ENCODE results near the gene FOXD1.
"Not testable (repeated sequence)": the region's sequence is repeated elsewhere in the genome, so short reads cannot be mapped to it uniquely, and the experiment has no call there.

Gene FOXD1

DNA sequence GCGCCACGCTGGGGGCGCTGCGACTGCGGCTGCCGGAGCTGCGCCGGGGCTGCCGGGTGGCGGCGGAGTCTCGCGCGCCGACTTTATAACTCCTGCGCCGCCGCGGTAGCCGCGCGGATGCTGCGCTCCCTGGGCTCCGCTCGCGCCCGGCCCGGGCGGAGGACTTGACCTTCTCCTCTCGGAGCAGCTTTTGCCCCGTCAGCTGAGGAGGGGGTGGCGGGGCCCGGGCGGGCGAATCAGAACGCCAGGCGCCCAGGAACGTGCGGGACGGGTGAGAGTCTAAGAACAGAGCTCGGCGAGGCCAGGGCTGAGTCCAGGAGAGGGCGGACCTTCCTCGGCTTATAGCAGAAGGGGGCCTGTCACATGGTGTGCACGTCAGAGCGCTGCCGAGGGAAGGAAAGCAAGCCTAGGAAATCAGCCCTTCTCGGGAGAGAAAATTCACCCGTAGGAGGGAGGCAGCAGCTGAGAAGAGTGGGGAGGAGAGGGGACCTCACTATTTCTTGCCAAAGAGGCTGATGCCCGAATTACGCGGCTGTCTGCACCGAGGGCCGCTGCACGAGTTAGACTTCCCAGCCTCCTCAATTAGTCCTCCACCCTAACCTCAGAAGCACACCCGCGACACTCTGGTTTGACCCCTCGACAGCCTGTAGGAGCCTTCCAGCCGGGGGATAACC lies at the start of gene FOXD1:
FOXD1 (minus strand) TSS at position 315 of the 674 bp plus-strand sequence. CDS start 415 bp downstream, outside the sequence.
- DNase-seq = peak; percentile 15

DNA sequence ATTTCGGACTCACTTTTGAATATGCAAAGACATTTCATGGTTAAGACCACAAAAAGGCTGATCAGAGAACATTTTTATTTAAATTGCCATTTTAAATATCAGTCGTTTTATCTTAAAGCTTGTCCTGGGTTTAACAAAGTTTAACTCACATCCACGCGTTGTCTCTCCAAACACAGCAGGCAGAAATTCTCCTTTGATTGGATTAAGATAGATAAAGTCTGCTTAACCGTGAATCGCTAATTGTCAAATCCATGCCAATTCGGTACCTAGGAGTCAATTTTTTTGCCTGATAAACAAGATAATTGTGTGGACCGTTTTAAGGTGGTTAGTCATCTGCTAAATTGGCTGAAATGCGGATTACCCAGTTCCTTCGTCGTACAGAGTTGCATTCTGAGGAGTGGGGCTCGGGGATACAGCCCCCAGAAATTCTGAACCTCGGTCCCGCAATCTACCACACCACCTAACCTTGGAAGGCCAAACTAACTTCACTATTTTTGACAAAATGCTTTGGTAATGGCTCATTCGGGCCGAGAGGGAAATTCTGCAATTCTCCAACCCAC lies 49.0 kb upstream of the FOXD1 start:
- DNase-seq = no peak

DNA sequence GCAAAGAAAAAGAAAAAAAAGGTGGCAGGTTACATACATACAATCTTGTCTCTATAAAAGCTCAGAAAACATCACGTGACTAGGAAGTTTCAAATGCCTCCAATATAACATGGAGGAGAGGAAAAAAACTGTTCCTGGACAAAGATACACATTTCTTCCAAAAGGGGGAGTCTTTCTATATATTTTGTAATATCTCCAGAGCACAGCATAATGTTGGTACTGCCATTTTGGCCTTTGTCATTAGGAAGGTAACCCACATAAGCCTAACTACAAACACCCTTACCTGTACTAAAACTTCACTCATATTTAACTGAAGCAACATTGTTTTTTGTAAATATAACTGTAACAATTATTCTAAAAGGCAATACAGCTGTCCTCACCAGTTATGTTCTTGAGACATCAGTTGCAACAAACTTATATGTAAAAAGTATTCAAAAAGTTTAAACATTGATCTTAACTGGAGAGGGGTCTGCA lies 48.4 kb upstream of the FOXD1 start:
- no peak for DNase-seq

DNA sequence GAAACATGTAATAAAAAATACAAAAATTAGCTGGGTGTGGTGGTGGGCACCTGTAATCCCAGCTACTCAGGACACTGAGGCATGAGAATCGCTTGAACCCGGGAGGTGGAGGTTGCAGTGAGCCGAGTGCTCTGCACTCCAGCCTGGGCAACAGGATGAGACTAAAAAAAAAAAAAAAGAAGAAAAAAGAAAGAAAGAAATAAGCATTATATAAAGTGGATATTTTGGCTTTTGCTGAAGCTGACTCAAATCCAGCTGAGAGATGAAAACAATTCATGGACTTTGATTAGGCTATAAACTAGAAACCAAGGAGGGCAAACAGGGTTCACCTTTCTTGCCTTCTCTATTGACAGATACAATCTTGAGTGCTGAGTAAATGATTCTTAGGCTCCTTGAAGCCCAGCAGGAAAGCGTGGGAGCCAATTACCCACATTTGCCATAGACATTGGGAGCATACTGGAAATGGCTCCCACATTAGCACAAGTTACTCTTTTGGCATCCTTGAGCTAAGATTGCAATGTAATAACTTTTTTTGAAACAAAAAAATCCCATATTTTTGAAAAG lies 47.3 kb upstream of the FOXD1 start:
- DNase-seq = no peak

DNA sequence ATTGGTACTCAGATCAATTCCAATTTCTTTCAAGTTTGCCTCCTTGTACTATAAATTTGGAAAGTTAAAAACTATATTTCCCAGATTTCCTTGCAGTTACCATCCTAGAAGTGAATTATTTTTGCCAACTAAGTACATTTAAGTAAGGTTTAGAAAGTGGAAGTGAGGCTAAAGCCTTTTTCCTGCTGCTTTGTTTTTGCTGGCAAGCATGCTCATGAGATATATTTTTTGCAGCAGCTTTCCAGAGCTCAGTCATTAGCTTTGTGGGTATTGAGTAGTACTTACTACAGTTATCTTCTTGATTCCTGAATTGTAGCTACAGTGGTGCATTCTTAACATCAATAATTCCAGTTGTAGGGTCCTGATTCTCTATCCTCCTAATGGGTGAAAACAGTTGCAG lies 46.1 kb upstream of the FOXD1 start:
- no peak for DNase-seq

DNA sequence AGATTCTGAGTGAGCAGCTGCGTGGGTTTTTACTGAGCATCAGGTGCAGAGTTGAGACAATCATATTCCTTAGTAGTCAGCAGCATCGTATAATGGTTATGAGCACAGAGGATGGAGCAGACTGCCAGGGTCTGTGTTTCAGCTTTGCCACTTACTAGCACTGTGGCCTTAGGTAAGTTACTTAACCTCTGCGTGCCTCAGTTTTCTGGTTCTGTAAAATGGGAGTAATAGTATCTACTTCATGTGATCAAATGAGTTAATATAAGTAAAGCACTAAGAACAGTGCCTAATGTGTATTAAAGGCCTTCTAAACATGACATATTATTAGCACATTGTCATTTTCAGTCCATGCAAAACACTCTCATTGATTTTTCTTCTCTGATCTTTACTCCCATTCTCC lies 44.8 kb upstream of the FOXD1 start:
- DNase-seq = no peak

DNA sequence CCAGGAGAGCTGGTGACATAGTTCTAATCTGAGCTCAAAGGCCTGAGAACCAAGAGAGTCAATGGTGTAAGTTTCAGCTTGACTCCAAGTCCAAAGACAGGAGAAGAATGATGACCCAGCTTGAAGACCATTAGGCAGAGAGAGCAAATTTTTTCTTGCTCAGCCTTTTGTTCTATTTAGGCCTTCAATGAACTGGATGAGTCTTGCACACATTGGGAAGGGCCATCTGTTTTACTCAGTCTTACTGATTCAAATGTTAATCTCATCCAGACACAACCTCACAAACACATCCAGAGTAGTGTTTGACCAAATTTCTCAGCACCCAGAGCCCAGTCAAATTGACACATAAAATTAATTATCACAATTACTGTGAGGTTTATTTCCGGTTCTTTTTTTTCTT lies 42.6 kb upstream of the FOXD1 start:
- no peak for DNase-seq

DNA sequence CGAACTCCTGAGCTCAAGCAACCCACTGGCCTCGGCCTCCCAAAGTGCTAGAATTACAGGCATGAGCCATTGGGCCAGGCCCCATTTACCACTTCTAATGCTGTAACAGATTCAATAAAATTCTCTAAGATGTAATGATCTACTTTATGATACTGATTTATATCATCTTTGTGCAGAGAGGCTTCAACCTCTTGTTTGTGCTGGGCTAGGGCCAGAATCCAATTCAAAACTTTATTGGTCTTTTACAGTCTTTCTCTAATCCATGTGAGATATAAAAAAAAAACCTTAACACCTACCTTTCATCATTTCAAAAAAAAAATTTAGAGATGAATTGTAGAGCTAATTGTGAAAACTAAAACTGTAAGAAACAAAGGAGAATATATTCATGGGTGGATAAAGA lies 41.5 kb upstream of the FOXD1 start:
- no peak for DNase-seq

DNA sequence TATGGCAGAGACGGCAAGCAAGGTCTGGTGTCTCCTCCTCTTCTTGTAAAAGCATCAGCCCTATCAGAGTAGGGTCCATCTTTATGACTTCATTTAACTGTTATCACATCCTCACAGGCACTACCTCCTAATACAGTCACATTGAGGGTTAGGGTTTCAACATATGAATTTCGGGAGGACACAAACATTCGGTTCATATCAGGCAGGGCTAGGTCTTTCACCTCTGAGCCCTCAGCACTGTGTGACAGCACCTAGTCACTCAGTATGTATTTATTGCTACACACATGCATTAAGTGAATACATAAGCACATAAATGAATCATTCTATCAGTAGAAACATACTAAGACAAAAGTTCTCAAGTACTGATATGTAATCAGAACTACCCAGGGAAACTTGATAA lies 40.2 kb upstream of the FOXD1 start:
- DNase-seq = no peak

DNA sequence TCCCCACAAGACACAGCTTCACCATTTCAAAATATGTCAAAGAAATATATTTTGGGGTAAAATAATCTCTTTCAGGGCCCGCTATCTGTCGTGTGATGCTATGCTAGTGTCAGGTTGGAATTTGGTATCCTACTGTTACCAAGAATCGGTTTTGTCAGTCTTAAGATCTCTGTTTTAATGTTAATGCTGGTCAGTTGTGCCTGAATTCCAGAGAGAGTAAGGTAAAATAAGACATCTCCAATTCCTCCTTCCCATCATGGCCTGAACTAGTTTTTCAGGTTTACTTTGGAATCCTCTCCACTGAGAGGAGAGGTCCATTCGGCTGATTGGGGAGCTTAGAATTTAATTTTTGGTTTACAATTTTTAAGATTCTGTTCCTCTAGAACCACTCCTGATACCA lies 39.2 kb upstream of the FOXD1 start:
- DNase-seq = no peak

DNA sequence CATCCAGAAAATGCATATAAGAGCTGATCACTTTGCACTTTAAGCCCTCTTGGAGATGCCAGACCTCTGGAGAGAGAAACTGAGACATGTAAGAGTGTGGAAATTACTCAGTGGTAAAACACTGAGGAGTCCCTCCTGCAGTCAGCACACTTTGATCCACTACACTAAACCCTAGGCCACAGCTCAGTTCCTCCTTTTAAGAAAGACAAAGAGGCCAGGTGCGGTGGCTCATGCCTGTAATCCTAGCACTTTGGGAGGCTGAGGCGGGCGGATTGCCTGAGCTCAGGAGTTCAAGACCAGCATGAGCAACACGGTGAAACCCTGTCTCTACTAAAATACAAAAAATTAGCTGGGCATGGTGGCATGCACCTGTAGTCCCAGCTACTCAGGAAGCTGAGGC lies 38.7 kb upstream of the FOXD1 start:
- not testable (repeated sequence) for DNase-seq

DNA sequence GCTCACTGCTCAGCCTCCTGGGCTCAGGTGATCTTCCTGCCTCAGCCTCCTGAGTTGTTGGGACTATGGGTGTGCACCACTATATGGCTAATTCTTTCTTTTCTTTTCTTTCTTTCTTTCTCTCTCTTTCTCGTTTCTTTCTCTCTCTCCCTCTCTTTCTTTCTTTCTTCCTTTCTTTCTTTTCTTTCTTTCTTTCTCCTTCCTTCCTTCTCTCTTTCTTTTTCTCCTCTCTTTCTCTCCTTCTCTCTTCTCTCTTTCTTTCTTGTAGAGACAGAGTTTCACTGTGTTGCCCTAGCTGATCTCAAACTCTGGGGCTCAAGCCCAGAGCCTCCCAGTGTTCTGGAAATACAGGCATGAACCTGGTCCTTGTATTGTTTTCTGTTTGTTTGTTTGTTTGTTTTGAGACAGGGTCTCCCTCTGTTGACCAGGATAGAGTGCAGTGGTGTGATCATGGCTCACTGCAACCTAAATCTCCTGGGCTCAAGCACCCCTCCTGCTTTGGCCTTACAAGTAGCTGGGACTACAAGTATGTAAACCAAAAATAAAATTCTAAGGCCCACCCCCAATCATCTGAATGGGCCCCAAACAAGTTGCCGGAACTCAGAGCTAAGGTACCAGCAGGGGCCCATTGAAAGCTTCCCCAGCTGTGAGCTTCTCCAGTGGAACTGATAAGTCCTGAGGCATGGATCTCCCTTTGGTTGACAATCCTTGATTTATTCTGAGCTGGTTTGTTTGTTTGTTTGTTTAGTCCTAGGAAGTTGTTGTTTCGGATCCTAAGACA lies 37.7 kb upstream of the FOXD1 start:
- DNase-seq = no peak

DNA sequence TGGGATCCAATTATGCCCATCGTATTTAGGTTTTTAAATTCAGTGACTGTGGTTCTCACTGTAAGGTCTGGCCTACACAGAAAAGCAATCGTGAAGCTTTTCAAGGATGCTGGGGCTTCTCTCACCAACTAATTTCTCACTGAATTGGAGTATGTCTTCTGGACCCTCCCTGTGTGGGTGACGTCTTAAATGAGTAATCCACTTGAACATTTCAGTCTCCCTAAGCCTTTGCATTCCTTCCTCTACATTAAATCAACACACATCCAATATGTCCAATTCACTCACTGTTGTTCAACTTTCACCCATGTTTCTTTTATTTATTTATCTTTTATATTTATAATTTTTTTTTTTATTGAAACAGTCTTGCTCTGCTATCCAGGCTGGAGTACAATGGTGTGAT lies 37.1 kb upstream of the FOXD1 start:
- DNase-seq = no peak

DNA sequence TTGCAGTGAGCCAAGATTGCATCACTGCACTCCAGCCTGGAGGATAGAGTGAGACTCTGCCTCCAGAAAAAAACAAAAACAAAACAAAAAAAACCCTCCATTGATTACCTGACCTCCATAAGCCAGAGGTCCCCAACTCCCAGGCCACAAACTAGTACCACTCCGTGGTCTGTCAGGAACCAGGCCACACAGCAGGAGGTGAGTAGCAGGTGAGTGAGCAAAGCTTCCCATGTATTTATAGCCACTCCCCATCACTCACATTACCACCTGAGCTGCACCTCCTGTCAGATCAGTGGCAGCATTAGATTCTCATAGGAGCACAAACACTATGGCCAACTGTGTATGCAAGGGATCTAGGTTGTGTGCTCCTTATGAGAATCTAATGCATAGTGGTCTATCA lies 35.9 kb upstream of the FOXD1 start:
- no peak for DNase-seq

DNA sequence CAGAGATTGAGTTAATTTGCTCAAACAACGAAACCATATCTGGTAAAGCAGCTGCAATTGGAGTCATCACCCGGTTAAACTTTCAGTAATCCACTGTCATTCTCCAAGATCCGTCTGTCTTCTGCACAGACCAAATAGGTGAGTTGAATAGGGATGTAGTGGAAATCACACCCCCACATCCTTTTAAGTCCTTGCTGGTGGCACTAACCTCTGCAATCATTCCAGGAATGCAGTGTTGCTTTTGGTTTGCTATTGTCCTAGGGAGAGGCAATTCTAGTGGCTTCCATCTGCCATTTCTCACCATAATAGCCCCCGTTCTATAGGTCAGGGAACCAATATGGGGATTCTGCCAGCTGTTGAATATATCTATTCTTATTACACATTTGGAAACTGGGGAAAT lies 35.1 kb upstream of the FOXD1 start:
- DNase-seq = no peak

DNA sequence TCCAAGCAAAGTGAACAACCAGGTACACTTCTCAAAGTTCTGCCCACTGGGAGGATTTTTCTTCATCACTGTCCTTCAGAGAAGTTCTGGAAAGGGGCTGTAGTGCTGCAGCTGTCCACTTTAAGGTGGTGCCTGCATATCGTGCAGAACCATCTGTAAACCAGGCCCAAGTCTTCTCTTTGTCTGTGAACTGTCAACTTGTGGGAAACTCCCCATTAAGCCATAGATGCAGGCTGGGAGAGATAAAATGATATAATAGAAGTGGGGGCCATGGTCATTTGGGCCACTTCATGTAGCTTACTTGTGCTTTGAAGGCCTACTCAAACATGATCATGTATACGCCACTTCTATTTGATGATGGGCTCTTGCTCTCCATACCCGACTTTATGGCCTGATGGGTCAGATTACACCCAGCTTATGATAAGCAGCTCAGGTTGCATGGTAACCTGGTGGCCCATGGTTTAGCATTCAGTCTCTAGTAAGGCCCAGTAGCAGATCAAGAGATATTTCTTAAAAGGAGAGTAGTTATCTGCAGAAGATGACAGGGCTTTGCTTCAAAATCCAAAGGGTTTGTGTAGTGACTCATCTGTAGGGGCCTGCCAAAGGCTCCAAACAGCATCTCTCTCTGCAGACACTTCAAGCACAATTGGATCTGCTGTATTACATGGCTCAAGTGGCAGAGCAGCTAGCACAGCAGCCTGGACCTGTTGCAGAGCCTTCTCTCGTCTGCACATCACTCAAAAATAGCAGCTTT lies 34.0 kb upstream of the FOXD1 start:
- no peak for DNase-seq

DNA sequence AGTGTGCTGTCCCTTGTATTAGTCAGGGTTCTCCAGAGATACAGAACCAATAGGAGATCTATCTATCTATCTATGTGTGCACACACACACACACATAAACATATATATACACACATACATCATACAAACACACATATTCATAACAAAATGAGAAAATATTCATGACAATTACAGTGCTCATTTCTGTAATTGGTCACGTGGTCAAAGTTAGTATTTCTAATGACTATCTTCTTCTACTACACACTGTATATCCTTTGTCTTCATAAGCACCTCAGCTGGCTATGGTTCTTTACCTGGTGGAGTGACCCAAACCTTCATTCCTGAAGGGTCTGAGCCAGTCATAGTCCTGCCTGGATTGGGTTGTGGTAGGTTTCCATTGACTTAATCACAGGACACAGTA lies 31.9 kb upstream of the FOXD1 start:
- DNase-seq = no peak

DNA sequence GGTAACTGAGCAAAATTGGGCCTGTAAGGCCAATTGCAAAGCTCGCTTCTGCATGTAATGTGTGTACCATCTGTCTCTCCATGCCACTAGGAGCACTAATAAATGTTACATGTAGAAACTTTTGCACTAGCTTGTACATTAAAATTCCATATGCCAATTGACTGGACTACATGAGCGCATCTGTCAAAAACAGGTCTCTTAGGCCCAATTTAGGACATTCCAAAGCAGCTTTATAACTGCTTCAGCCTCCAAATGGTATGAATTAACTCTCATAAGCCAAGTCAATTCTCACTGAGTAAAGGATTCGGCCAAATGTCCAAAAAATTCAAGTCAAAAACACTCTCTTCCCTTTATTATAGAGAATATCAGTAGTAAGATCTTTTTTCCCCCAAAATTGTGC lies 23.5 kb upstream of the FOXD1 start:
- DNase-seq = no peak

DNA sequence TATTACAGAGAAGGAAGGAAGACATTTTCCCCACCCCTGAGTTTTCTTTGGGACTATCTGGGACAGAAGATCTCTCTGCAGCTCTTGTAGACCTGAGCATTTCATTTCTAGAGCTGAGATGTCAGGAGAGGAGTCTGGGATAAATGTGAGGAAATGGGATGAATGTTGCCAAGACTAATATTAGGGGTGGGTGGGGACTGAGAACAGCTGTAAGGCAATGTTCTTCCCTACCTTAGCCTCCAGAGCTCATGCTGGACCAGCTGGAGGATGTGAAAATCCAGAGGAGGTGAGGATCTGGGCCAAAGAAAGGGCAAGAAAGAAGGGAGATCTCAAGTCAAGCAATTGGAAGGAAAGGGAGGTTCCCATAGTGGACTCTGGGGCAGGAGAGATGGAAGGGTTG lies 23.1 kb upstream of the FOXD1 start:
- DNase-seq = no peak

DNA sequence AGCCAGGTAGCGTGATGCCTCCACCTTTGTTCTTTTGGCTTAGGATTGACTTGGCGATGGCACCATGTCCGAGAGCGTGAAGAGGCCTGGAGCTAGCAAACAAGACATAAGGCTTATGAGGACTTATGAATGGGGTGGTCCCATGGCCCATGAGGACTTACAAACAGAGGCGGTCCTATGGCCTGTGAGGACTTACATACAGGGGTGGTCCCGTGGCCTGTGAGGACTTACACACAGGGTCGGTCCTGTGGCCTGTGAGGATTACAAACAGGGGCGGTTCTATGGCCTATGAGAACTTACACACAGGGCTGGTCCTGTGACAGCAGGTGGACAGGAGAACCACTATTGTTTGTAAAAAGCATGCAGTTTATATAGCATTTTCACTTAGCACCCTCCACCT lies 21.3 kb upstream of the FOXD1 start:
- no peak for DNase-seq

DNA sequence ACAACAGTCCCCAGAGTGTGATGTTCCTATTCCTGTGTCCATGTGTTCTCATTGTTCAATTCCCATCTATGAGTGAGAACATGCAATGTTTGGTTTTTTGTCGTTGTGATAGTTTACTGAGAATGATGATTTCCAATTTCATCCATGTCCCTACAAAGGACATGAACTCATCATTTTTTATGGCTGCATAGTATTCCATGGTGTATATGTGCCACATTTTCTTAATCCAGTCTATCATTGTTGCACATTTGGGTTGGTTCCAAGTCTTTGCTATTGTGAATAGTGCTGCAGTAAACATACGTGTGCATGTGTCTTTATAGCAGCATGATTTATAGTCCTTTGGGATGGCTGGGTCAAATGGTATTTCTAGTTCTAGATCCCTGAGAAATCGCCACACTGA lies 20.1 kb upstream of the FOXD1 start:
- not testable (repeated sequence) for DNase-seq

DNA sequence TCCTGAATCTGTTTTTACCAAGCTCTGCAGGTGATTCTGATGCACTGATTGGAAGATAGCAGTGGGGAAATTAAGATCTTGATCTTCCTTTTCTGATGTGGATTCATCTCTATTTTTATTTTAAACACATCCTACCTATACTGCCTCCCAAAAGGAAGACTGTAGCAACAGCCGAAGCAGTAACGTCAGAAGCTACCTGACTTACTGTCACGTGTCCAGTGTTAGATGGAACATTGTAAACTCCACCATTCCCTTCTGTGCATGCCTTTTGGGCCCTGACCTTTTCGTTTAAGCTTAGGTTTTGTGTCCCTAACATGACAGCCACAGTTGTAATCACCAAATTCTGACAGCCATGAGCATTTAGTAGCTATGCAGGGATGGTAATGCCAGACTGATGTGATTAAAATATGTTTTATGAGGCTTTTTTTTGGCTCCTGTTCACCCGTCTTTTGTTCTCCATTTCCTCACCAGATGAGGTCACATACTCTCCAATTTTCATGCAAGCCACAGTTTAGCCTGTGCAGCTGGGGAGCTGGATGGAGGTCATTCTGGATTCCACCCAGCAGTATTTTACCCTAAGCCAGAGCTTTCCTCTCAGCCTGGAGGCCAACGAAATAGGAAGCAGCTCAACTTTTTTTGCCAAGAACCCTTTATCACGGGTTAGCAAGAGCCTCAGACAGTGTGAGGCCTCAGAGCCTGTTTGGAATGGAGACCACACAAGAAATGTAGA lies 15.6 kb upstream of the FOXD1 start:
- DNase-seq = no peak

DNA sequence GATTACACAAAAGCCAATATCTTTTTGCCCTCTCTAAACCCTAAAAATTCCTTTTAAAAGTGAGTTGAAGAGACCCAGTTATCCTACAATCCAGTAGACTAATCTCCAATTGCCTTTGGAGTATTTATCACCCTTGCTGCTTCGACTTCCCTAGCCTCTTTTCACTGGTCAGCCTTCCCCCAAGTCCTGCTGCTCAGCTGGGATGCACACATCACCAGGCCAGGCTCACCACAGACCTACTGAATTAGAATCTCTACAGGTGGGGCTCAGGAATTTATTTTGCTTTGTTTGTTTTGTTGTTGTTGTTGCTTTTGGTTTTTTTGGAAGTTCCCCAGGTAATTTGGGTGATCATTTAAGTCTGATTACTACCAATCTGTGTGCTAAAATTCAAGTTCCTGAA lies 11.6 kb upstream of the FOXD1 start:
- DNase-seq = no peak

Data from stimulated activated naive CD4-positive, alpha-beta T cell treated with Interleukin-2 at 50 U/mL for 16 hours (primary cell).